ENCODE measurements around the gene LRRN4CL.
"Not testable (repeated sequence)": the region's sequence is repeated elsewhere in the genome, so short reads cannot be mapped to it uniquely, and the experiment has no call there.

DNA sequence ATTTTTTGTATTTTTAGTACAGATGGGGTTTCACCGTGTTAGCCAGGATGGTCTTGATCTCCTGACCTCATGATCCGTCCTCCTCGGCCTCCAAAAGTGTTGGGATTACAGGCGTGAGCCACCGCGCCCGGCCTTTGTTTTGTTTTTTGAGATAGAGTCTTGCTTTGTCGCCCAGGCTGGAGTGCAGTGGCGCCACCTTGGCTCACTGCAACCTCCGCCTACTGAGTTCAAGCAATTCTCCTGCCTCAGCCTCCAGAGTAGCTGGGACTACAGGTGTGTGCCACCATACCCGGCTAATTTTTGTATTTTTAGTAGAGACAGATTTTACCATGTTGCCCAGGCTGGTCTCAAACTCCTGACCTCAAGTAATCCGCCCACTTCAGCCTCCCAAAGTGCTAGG lies 39.0 kb downstream of the LRRN4CL start:
- TF ChIP-seq, protein P1, sequence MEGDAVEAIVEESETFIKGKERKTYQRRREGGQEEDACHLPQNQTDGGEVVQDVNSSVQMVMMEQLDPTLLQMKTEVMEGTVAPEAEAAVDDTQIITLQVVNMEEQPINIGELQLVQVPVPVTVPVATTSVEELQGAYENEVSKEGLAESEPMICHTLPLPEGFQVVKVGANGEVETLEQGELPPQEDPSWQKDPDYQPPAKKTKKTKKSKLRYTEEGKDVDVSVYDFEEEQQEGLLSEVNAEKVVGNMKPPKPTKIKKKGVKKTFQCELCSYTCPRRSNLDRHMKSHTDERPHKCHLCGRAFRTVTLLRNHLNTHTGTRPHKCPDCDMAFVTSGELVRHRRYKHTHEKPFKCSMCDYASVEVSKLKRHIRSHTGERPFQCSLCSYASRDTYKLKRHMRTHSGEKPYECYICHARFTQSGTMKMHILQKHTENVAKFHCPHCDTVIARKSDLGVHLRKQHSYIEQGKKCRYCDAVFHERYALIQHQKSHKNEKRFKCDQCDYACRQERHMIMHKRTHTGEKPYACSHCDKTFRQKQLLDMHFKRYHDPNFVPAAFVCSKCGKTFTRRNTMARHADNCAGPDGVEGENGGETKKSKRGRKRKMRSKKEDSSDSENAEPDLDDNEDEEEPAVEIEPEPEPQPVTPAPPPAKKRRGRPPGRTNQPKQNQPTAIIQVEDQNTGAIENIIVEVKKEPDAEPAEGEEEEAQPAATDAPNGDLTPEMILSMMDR (IDR thresholded peaks at IDR 0.05): not testable (repeated sequence)
- TF ChIP-seq EZH2, EZH2phosphoT487 (IDR thresholded peaks at IDR 0.05): not testable (repeated sequence)

All from neural progenitor cell (in vitro differentiated cells).